ENCODE measurements around the gene CELF4.

DNA sequence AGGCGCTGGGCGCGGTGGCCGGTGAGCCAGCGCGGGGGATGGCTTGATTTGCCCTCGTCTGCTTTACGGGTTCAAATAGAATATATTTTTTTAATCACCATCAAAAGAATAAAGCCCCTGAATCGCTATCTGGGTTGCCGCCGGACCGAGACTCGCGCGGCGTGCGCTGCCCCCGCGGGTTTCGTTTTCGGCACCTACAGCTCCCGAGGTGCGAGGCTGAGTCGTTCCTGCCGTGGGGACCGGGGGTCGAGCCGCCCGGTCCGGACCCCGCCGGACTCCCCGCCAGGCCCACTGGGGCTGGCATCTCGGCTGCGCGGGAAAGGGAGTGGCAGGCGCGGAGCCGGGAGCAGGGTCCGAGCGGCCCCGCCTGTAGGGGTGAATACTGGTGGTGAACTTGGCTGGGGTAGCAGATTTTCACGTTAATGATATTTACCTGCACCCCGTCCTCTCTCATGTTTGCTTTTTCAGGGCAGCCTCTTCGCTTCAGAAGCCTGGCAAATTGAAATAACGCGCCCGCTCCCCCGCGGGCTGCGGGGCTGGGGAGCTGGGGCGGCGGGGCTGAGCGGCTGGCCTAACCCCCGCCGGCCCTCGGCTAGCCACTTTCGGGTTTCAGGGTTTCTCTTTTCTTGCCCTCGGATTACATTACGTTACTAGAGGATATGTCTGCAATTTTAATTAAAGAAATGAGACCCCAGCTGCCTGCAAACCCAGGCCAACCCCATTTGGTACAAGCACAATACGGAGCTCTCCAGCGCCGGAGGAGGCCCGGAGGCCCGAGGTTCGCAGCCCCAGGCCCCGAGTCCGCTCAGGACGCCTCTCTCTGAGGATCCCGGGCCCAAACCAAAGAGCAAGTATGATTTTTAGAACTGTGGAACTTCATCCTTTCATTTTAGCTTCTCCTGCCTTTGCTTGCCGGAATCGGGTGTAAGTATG is 1.7 kb upstream of the CELF4 start:
- TF ChIP-seq, protein P1, sequence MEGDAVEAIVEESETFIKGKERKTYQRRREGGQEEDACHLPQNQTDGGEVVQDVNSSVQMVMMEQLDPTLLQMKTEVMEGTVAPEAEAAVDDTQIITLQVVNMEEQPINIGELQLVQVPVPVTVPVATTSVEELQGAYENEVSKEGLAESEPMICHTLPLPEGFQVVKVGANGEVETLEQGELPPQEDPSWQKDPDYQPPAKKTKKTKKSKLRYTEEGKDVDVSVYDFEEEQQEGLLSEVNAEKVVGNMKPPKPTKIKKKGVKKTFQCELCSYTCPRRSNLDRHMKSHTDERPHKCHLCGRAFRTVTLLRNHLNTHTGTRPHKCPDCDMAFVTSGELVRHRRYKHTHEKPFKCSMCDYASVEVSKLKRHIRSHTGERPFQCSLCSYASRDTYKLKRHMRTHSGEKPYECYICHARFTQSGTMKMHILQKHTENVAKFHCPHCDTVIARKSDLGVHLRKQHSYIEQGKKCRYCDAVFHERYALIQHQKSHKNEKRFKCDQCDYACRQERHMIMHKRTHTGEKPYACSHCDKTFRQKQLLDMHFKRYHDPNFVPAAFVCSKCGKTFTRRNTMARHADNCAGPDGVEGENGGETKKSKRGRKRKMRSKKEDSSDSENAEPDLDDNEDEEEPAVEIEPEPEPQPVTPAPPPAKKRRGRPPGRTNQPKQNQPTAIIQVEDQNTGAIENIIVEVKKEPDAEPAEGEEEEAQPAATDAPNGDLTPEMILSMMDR (IDR thresholded peaks at IDR 0.05): no peak
- TF ChIP-seq POLR2A (IDR thresholded peaks at IDR 0.05): no peak

Data from breast epithelium (tissue), 3 donors.